Immature natural killer cell (primary cell): ENCODE data around the gene TRHDE. TPM values are rescaled to one million over a fixed set of nuclear protein-coding genes. Genes with fewer than 3 reads are reported as not detected.

Source experiments
- DNase-seq, 3 donors: peaks; one replicate each; pipeline ENCODE4 v3.0.0; 2022; ENCODE audit warnings: mixed read lengths in 1 of 3
- H3K27ac Mint-ChIP-seq, 6 donors: one replicate each; pipeline ENCODE4 v1.8.0; 2020; ENCODE audit warnings: mixed read lengths in 6 of 6, mild to moderate bottlenecking in 5 of 6, inconsistent platforms in 4 of 6, moderate library complexity in 3 of 6
- H3K27me3 Mint-ChIP-seq, 3 donors: one replicate each; pipeline ENCODE4 v1.8.0; 2020 to 2021; ENCODE audit warnings: low read depth in 3 of 3, mild to moderate bottlenecking in 3 of 3, mixed read lengths in 3 of 3, moderate library complexity in 3 of 3, inconsistent platforms in 1 of 3
- H3K36me3 Mint-ChIP-seq, 3 donors: one replicate each; pipeline ENCODE4 v1.8.0; 2020; ENCODE audit warnings: mixed read lengths in 3 of 3, inconsistent platforms in 2 of 3, mild to moderate bottlenecking in 2 of 3
- H3K4me1 Mint-ChIP-seq, 2 donors: one replicate each; pipeline ENCODE4 v1.8.0; 2020; ENCODE audit warnings: inconsistent platforms in 2 of 2, mild to moderate bottlenecking in 2 of 2, mixed read lengths in 2 of 2, moderate library complexity in 1 of 2
- H3K4me3 Mint-ChIP-seq, 5 donors: one replicate each; pipeline ENCODE4 v1.8.0; 2020; ENCODE audit warnings: mild to moderate bottlenecking in 5 of 5, mixed read lengths in 5 of 5, inconsistent platforms in 3 of 5, moderate library complexity in 3 of 5
- H3K9me3 Mint-ChIP-seq, 6 donors: one replicate each; pipeline ENCODE4 v1.8.0; 2020; ENCODE audit warnings: mild to moderate bottlenecking in 6 of 6, mixed read lengths in 6 of 6, inconsistent platforms in 4 of 6, moderate library complexity in 3 of 6
- polyA plus RNA-seq, 3 donors: library from polyadenylated mRNA; unstranded; fragments of 300-500 nt; fragmentation: Illumina TruSeq; gene quantifications; one replicate each; pipeline ENCODE4 v1.2.3, GENCODE V29; 2021

The TRHDE gene
- polyA plus RNA-seq, 3 donors from 2014 or later = not detected

DNA sequence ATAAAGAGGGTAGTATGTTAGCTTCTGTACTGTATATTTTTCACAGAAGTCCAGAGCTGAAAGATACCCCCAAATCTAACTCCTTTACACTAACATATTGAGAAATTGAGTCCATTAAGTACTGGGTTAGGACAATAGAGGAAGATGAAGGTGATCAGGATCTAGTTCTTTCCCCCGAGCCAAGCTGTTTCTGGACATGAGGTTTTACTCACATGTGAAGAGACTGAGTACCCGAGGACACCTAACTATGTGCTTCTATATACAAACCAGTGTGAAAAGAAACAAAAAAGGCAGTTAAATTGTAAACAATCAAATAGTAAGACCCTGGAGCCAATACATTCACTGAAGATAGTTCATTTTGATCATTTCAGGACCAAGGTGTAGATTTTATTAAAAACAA lies 3.8 kb upstream of the TRHDE start:
- Mint-ChIP-seq H3K4me3 (no peak overlapping the region), H3K9me3 (peaks cover 0 to 16% (median 2%) of the 10 kb centered on the region in 6 donors)

DNA sequence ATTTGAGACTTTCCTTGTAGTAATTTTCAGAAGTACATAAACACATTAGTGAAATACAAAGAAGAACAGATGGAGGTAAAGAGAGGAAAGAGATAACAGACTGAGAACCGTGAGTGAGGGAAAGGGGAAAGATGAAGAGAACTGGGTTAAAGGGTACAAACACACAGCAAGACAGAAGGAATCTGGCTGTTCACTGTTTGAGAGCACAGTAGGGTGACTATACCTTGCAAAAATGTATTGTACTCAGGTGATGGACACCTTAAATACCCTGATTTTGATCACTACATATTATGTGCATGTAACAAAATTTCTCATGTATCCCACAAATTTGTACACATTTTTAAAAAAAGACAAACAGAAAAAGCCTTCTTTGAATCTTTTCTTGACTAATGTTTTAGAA lies 2.7 kb upstream of the TRHDE start:
- Mint-ChIP-seq H3K4me3 (no peak overlapping the region), H3K27ac (peak overlapping the region in 1 of 6 donors; percentile 40), H3K36me3 (peaks cover 0 to 5% (median 0%) of the 10 kb centered on the region in 3 donors), H3K4me1 (no peaks in the 10 kb centered on the region), H3K9me3 (peaks cover 0 to 23% (median 2%) of the 10 kb centered on the region in 6 donors), H3K27me3 (peaks cover 7 to 19% (median 8%) of the 10 kb centered on the region in 3 donors)
- DNase-seq = no peak

More for the DNA sequence above, 3.8 kb upstream of the TRHDE start:
- H3K27ac Mint-ChIP-seq = no peak overlapping the region
- no peaks in the 10 kb centered on the region for H3K36me3 Mint-ChIP-seq
- peaks cover 2 to 13% (median 7%) of the 10 kb centered on the region in 3 donors for H3K27me3 Mint-ChIP-seq
- H3K4me1 Mint-ChIP-seq = no peaks in the 10 kb centered on the region
- DNase-seq = no peak

DNA sequence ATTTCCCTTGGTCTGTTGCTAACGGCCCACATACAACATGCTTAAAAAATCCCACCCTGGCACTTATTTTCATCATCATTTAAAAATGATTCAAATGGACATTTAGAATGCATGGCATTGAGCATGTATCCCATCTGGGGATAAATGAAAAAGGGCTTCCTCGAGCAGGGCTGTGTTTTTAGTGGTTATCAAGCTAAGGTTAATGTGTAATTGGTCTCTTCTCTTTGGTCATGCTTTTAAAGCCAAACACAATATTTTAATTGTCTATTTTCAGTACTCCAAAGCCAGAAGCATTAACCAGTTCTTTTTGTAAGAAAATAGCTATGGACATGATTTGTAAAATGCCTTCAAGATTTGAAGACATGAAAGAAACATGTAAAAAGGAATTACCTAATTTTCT lies 1.9 kb upstream of the TRHDE start:
- H3K36me3 Mint-ChIP-seq = peaks cover 0 to 5% (median 0%) of the 10 kb centered on the region in 3 donors
- no peaks in the 10 kb centered on the region for H3K4me1 Mint-ChIP-seq
- H3K27me3 Mint-ChIP-seq = peaks cover 7 to 20% (median 8%) of the 10 kb centered on the region in 3 donors
- H3K27ac Mint-ChIP-seq = no peak overlapping the region
- H3K4me3 Mint-ChIP-seq = no peak overlapping the region
- DNase-seq = no peak
- H3K9me3 Mint-ChIP-seq = peaks cover 0 to 28% (median 5%) of the 10 kb centered on the region in 6 donors

GRCh38 chr12:72270961-72271360 lies 1.2 kb upstream of the TRHDE start:
- peaks cover 0 to 5% (median 0%) of the 10 kb centered on the region in 3 donors for H3K36me3 Mint-ChIP-seq
- H3K27ac Mint-ChIP-seq = no peak overlapping the region
- H3K4me3 Mint-ChIP-seq = no peak overlapping the region
- no peak for DNase-seq
- peaks cover 0 to 28% (median 5%) of the 10 kb centered on the region in 6 donors for H3K9me3 Mint-ChIP-seq
- H3K27me3 Mint-ChIP-seq = peaks cover 7 to 20% (median 8%) of the 10 kb centered on the region in 3 donors
- H3K4me1 Mint-ChIP-seq = no peaks in the 10 kb centered on the region

- H3K4me3 Mint-ChIP-seq = peak overlapping the region in 1 of 5 donors; percentile 5
- H3K36me3 Mint-ChIP-seq = peaks cover 0 to 5% (median 0%) of the 10 kb centered on the region in 3 donors
- no peak for DNase-seq
- H3K27ac Mint-ChIP-seq = no peak overlapping the region
- no peaks in the 10 kb centered on the region for H3K4me1 Mint-ChIP-seq
- H3K27me3 Mint-ChIP-seq = peaks cover 7 to 20% (median 8%) of the 10 kb centered on the region in 3 donors
- H3K9me3 Mint-ChIP-seq = peaks cover 0 to 28% (median 5%) of the 10 kb centered on the region in 6 donors
Observed at GRCh38 chr12:72271451-72272090, 599 bp upstream of the TRHDE start.

GRCh38 chr12:72272731-72273498 lies 745 bp downstream of the TRHDE start:
- Mint-ChIP-seq H3K9me3 (peaks cover 0 to 28% (median 5%) of the 10 kb centered on the region in 6 donors), H3K4me3 (no peak overlapping the region), H3K4me1 (no peaks in the 10 kb centered on the region), H3K36me3 (peaks cover 0 to 5% (median 0%) of the 10 kb centered on the region in 3 donors), H3K27me3 (peaks cover 7 to 20% (median 8%) of the 10 kb centered on the region in 3 donors), H3K27ac (no peak overlapping the region)
- no peak for DNase-seq

- Mint-ChIP-seq H3K4me1 (no peaks in the 10 kb centered on the region), H3K4me3 (no peak overlapping the region), H3K27me3 (peaks cover 7 to 18% (median 10%) of the 10 kb centered on the region in 3 donors), H3K27ac (no peak overlapping the region), H3K9me3 (peaks cover 0 to 28% (median 6%) of the 10 kb centered on the region in 6 donors), H3K36me3 (peaks cover 0 to 5% (median 0%) of the 10 kb centered on the region in 3 donors)
- no peak for DNase-seq
Observed at GRCh38 chr12:72273499-72273837, 1.3 kb downstream of the TRHDE start.

GRCh38 chr12:72273851-72274351 lies 1.7 kb downstream of the TRHDE start:
- H3K27ac Mint-ChIP-seq = no peak overlapping the region
- peak overlapping the region in 2 of 5 donors; percentile 21 to 38 for H3K4me3 Mint-ChIP-seq
- no peaks in the 10 kb centered on the region for H3K4me1 Mint-ChIP-seq
- peaks cover 0 to 28% (median 6%) of the 10 kb centered on the region in 6 donors for H3K9me3 Mint-ChIP-seq
- no peak for DNase-seq
- H3K27me3 Mint-ChIP-seq = peaks cover 7 to 18% (median 10%) of the 10 kb centered on the region in 3 donors
- peaks cover 0 to 5% (median 0%) of the 10 kb centered on the region in 3 donors for H3K36me3 Mint-ChIP-seq

DNA sequence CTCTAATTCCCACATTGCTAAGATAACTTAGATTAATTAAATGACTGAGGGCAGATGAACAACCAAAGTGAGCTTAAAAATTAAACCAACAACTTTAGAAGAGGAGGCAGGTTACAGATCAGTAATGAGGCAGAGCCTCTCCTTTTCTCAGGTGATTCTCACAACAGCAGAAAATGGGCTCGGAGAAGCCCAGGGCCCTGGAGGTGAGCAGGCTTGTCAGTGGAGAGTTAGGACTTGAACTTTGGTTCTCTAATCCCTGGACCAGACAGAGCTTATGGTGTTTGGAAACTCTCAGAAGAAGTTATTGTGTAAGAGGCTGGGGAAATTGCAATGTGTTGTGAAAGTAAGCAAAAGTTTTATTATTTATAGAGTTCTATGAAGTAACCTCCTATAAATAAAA lies 2.8 kb downstream of the TRHDE start:
- Mint-ChIP-seq H3K27ac (no peak overlapping the region), H3K4me1 (no peaks in the 10 kb centered on the region), H3K4me3 (no peak overlapping the region), H3K36me3 (peaks cover 0 to 5% (median 0%) of the 10 kb centered on the region in 3 donors), H3K9me3 (peaks cover 0 to 22% (median 6%) of the 10 kb centered on the region in 6 donors), H3K27me3 (peaks cover 6 to 17% (median 8%) of the 10 kb centered on the region in 3 donors)
- no peak for DNase-seq

DNA sequence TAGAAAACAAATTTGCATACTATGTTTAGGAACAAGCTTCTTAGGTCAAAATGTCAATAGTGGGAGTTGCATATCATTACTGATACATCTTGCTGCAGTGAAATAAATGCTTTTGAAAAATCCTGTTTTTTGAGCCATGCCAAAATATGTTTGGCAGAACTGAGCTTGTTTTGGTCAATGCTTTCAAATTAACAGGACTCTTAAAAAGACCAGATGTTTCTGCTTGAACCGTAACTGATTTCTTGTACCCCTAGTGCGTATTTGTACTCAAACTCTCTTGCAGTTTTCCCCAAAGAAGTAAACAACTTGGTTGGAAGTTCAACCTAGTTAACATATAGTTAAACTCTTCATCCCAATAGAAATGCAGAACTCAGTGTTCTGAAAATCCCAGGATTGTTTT lies 3.4 kb downstream of the TRHDE start:
- peaks cover 0 to 5% (median 0%) of the 10 kb centered on the region in 3 donors for H3K36me3 Mint-ChIP-seq

DNA sequence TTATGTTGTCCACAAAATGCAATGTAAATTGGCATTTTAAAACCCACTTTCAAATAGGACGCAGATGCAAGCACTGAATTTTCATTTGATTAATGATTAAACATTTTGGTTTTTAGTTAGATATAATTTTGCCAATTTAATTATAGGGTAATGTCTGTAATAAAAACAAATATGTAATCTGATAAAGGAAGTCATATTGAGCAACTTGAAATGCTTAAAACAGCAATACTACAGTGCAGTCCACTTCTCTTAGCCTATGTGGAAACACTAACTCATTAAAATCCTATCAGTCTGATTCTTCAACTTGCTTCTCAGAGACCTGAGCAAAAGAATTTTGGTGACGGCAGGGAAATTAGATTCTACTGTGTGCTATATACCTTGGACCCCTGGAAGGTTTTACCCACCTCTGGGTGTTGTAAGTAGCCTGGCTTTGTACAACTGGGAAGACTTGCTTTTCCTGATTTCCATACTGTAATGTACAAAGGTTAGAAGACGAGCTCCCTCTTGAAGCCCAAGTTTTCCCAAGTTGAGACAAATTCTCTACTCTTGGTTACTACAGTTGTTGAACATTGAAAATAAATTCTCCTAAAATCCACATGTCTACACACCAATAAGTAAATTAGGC lies 4.1 kb downstream of the TRHDE start:
- peaks cover 4 to 9% (median 8%) of the 10 kb centered on the region in 3 donors for H3K27me3 Mint-ChIP-seq

More for the DNA sequence above, 3.4 kb downstream of the TRHDE start:
- Mint-ChIP-seq H3K9me3 (peaks cover 0 to 22% (median 6%) of the 10 kb centered on the region in 6 donors), H3K27ac (no peak overlapping the region), H3K27me3 (peaks cover 4 to 13% (median 8%) of the 10 kb centered on the region in 3 donors), H3K4me1 (no peaks in the 10 kb centered on the region), H3K4me3 (no peak overlapping the region)
- DNase-seq = no peak

DNA sequence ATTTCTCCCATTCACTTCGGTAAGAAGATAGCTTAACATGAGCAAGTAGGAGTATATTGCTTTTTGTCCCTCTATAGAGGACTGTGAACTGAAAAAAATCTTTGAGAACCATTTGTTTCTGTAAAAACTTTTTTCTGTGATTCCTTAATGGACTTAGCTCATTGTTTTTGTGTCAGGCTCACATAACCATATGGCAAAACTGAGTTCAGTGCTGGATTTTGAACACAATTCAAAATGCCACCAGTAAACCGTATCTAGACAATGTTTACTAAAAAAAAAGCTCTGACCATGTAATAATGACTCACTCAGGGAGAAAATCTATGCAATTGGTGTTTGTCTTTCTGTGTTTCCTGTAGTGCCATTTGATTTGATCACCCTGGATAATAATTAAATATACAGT lies 5.2 kb downstream of the TRHDE start:
- H3K36me3 Mint-ChIP-seq = peaks cover 0 to 5% (median 0%) of the 10 kb centered on the region in 3 donors
- H3K9me3 Mint-ChIP-seq = peaks cover 0 to 12% (median 3%) of the 10 kb centered on the region in 6 donors
- H3K27me3 Mint-ChIP-seq = peaks cover 0 to 8% (median 7%) of the 10 kb centered on the region in 3 donors
- DNase-seq = no peak
- H3K27ac Mint-ChIP-seq = no peak overlapping the region
- no peak overlapping the region for H3K4me3 Mint-ChIP-seq
- no peaks in the 10 kb centered on the region for H3K4me1 Mint-ChIP-seq

More for the DNA sequence above, 4.1 kb downstream of the TRHDE start:
- no peak for DNase-seq
- Mint-ChIP-seq H3K36me3 (peaks cover 0 to 5% (median 0%) of the 10 kb centered on the region in 3 donors), H3K27ac (no peak overlapping the region), H3K4me1 (no peaks in the 10 kb centered on the region), H3K4me3 (no peak overlapping the region), H3K9me3 (peaks cover 0 to 17% (median 4%) of the 10 kb centered on the region in 6 donors)

- no peak for DNase-seq
- Mint-ChIP-seq H3K4me3 (no peak overlapping the region), H3K27me3 (peaks cover 0 to 6% (median 5%) of the 10 kb centered on the region in 3 donors), H3K9me3 (peaks cover 0 to 12% (median 3%) of the 10 kb centered on the region in 6 donors), H3K27ac (no peak overlapping the region), H3K4me1 (no peaks in the 10 kb centered on the region), H3K36me3 (peaks cover 0 to 5% (median 0%) of the 10 kb centered on the region in 3 donors)
Observed at GRCh38 chr12:72278894-72279293, 6.7 kb downstream of the TRHDE start.
